ENCODE data around the gene PPP2R3B. TPM values are rescaled to one million over a fixed set of nuclear protein-coding genes. Genes with fewer than 3 reads are reported as not detected.
A peak's percentile ranks its signal among the peaks of the same experiment; 100 is the strongest.

PPP2R3B gene
- total and polyA plus RNA-seq, 3 experiments from 2014 or later, result 10.0 to 23.1 (median 21.2) TPM

DNA sequence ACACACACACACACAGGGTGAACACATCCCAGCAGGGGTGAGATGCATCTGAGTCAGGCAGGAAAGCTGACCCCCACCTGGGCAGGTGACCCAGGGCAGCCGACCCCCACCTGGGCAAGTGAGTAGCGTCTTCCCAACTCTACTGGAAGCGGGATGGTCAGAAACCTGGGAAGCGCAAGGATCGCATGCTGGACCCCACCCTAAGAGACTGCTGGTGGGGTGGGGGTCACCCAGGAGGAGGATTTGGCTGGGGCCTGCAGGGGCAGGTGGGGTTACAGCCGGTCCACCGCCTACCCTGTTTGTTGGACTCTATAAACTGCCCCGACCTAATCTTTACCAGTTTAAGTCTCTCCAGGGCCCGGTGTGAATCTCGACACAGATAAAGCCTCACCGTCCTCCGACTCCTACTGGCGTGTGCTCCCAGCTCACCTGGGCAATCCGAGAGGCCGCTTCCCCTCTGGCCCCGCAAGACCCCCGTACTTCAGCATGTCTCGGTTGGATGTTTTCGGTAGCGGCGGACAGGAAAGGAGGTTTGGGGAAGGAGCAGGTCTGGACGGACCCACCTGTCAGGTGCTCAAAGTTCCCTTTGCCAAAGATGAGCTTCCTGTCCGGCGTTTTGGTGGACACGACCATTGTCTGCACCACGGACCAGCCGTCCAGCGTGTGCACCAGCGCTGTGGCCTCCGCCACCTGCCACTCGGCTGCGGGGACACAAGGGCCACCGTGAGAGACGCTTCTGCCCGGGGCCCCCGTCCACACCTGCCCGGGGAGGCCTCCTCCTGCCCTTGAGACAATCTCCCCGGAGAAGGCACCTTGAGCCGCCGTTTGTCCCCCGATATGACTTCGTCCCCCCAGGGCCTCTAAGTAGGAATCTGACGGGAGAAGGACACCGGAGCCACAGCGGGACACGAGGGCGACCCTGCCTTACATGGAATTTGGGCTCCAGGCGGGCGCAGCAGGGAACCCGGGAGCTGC, 70.1 kb downstream of the PPP2R3B start:
- Histone ChIP-seq H3K36me3 (ENCODE audit: insufficient read depth, low read length) (peaks cover 9% of the 10 kb centered on the region), H3K27me3 (ENCODE audit: insufficient read depth, low read length, poor library complexity, severe bottlenecking) (no peaks in the 10 kb centered on the region), H3K4me3 (ENCODE audit: low read length) (no peak overlapping the region), H3K4me1 (ENCODE audit: insufficient read depth, low read length) (peaks cover 27% of the 10 kb centered on the region), H3K27ac (ENCODE audit: low read depth, low read length) (no peak overlapping the region), H3K9me3 (ENCODE audit: low read length) (no peaks in the 10 kb centered on the region)
- Mint-ChIP-seq H3K4me3 (peak overlapping the region in 5 of 7 donors; percentile 7 to 59 (median 37)), H3K9me3 (no peaks in the 10 kb centered on the region), H3K36me3 (peaks cover 5 to 32% (median 12%) of the 10 kb centered on the region in 3 donors), H3K4me1 (peaks cover 5 to 18% (median 18%) of the 10 kb centered on the region in 3 donors), H3K27ac (peak overlapping the region in 6 of 8 donors; percentile 15 to 96 (median 45)), H3K27me3 (peaks cover 0 to 4% of the 10 kb centered on the region in 2 donors)
- POLR2A ChIA-PET, result no interaction called here
- CTCF ChIA-PET, result no interaction called here
- peak in 1 of 5 donors; percentile 60 for DNase-seq

DNA sequence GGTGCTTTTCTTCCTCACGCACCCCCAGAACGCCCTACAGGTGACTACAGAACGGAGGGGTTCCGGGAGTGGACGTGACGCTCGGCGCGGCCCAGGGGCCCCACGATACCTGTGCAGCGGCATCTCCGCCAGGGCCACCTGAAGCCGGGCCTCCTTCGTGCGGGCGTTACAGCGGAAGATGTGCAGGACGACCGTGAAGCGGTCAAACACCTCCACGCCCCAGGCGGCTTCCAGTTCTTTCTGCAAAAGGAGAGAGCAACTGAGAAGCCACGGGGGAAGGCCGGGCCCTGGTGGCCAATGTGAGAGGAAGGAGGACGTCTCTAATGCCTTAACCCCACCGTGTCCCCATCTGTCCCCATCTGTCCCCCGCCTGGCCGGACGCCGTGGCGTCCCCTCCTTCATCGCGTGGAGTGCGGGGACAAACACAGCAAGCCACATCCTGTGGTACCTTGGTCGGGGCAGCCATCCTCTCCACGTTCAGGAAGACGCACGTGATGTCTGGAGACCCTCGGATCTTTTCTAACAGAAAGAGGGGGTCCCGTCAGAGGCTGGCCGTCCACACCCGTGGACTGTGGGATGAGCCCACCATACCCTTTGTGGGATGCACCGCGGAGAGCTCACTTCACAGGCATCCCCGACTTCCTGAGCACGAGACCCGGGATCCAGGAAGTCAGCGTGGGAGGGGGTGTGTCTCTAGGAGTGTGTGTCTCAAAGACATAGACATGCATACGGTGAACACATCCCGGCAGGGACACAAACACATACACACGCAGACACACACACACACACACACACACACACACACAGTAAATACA, 71.7 kb downstream of the PPP2R3B start:
- Mint-ChIP-seq H3K4me1 (peaks cover 0 to 9% (median 8%) of the 10 kb centered on the region in 3 donors), H3K9me3 (no peaks in the 10 kb centered on the region), H3K27me3 (peaks cover 0 to 4% of the 10 kb centered on the region in 2 donors), H3K36me3 (peaks cover 5 to 45% (median 12%) of the 10 kb centered on the region in 3 donors), H3K27ac (no peak overlapping the region), H3K4me3 (no peak overlapping the region)
- peak in 1 of 5 donors; percentile 45 for DNase-seq
- ChIA-PET CTCF (no interaction called here), POLR2A (no interaction called here)
- H3K4me1 ChIP-seq (ENCODE audit: insufficient read depth, low read length), result peaks cover 19% of the 10 kb centered on the region
- H3K4me3 ChIP-seq (ENCODE audit: low read length), result no peak overlapping the region
- no peak overlapping the region for H3K27ac ChIP-seq (ENCODE audit: low read depth, low read length)
- peaks cover 10% of the 10 kb centered on the region for H3K36me3 ChIP-seq (ENCODE audit: insufficient read depth, low read length)
- H3K9me3 ChIP-seq (ENCODE audit: low read length), result no peaks in the 10 kb centered on the region
- H3K27me3 ChIP-seq (ENCODE audit: insufficient read depth, low read length, poor library complexity, severe bottlenecking), result no peaks in the 10 kb centered on the region

DNA sequence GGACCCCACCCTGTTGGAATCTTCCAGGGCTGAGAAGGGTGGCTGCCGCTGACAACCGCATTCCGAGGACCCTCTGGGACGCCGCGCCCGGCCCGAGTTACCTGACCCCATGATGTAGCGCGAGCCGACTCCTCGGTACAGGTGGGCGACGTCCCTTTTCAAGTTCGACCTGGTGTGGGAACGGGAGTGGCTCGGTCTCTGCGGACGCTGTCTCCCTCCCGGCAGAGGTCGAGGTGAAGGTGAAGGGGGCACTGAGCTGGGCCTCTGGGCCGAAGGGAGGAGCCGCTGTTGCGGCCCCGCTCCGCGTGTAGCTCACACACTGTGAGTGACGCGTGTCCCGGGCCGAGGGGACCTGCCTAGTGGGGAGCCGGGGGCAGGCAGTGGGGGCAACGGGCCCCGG, 72.7 kb downstream of the PPP2R3B start:
- peaks cover 0 to 8% (median 7%) of the 10 kb centered on the region in 3 donors for H3K4me1 Mint-ChIP-seq
- Histone ChIP-seq H3K27ac (ENCODE audit: low read depth, low read length) (no peak overlapping the region), H3K4me1 (ENCODE audit: insufficient read depth, low read length) (peaks cover 13% of the 10 kb centered on the region), H3K36me3 (ENCODE audit: insufficient read depth, low read length) (peaks cover 10% of the 10 kb centered on the region), H3K4me3 (ENCODE audit: low read length) (no peak overlapping the region), H3K27me3 (ENCODE audit: insufficient read depth, low read length, poor library complexity, severe bottlenecking) (no peaks in the 10 kb centered on the region), H3K9me3 (ENCODE audit: low read length) (no peaks in the 10 kb centered on the region)
- H3K9me3 Mint-ChIP-seq, result no peaks in the 10 kb centered on the region
- ChIA-PET POLR2A (no interaction called here), CTCF (no interaction called here)
- peak overlapping the region in 2 of 8 donors; percentile 12 to 66 for H3K27ac Mint-ChIP-seq
- peaks cover 7 to 54% (median 12%) of the 10 kb centered on the region in 3 donors for H3K36me3 Mint-ChIP-seq
- peak in 1 of 5 donors; percentile 45 for DNase-seq
- peaks cover 0 to 4% of the 10 kb centered on the region in 2 donors for H3K27me3 Mint-ChIP-seq
- H3K4me3 Mint-ChIP-seq, result no peak overlapping the region

- H3K27ac Mint-ChIP-seq, result peak overlapping the region in 3 of 8 donors; percentile 12 to 64 (median 62)
- peaks cover 7 to 58% (median 12%) of the 10 kb centered on the region in 3 donors for H3K36me3 Mint-ChIP-seq
- ChIA-PET POLR2A (no interaction called here), CTCF (no interaction called here)
- Histone ChIP-seq H3K27ac (ENCODE audit: low read depth, low read length) (no peak overlapping the region), H3K4me1 (ENCODE audit: insufficient read depth, low read length) (peaks cover 13% of the 10 kb centered on the region), H3K27me3 (ENCODE audit: insufficient read depth, low read length, poor library complexity, severe bottlenecking) (no peaks in the 10 kb centered on the region), H3K36me3 (ENCODE audit: insufficient read depth, low read length) (peaks cover 10% of the 10 kb centered on the region), H3K4me3 (ENCODE audit: low read length) (no peak overlapping the region), H3K9me3 (ENCODE audit: low read length) (no peaks in the 10 kb centered on the region)
- H3K4me3 Mint-ChIP-seq, result peak overlapping the region in 1 of 7 donors; percentile 8
- peaks cover 0 to 4% of the 10 kb centered on the region in 2 donors for H3K27me3 Mint-ChIP-seq
- H3K4me1 Mint-ChIP-seq, result peaks cover 0 to 8% (median 7%) of the 10 kb centered on the region in 3 donors
- no peaks in the 10 kb centered on the region for H3K9me3 Mint-ChIP-seq
- DNase-seq, result peak in 1 of 5 donors; percentile 44
Measured at GRCh38 chrX:313546-313945, 73.2 kb downstream of the PPP2R3B start.

GRCh38 chrX:312621-313331, 73.9 kb downstream of the PPP2R3B start:
- H3K27me3 ChIP-seq (ENCODE audit: insufficient read depth, low read length, poor library complexity, severe bottlenecking), result no peaks in the 10 kb centered on the region
- Mint-ChIP-seq H3K27ac (peak overlapping the region in 1 of 8 donors; percentile 12), H3K9me3 (no peaks in the 10 kb centered on the region), H3K4me1 (peaks cover 0 to 5% (median under 1%) of the 10 kb centered on the region in 3 donors), H3K4me3 (peak overlapping the region in 1 of 7 donors; percentile 8), H3K27me3 (no peaks in the 10 kb centered on the region), H3K36me3 (peaks cover 7 to 59% (median 12%) of the 10 kb centered on the region in 3 donors)
- ChIA-PET CTCF (no interaction called here), POLR2A (no interaction called here)
- peaks cover 13% of the 10 kb centered on the region for H3K4me1 ChIP-seq (ENCODE audit: insufficient read depth, low read length)
- DNase-seq, result peak in 1 of 5 donors; percentile 45
- no peaks in the 10 kb centered on the region for H3K9me3 ChIP-seq (ENCODE audit: low read length)
- no peak overlapping the region for H3K4me3 ChIP-seq (ENCODE audit: low read length)
- no peak overlapping the region for H3K27ac ChIP-seq (ENCODE audit: low read depth, low read length)
- peaks cover 10% of the 10 kb centered on the region for H3K36me3 ChIP-seq (ENCODE audit: insufficient read depth, low read length)

DNA sequence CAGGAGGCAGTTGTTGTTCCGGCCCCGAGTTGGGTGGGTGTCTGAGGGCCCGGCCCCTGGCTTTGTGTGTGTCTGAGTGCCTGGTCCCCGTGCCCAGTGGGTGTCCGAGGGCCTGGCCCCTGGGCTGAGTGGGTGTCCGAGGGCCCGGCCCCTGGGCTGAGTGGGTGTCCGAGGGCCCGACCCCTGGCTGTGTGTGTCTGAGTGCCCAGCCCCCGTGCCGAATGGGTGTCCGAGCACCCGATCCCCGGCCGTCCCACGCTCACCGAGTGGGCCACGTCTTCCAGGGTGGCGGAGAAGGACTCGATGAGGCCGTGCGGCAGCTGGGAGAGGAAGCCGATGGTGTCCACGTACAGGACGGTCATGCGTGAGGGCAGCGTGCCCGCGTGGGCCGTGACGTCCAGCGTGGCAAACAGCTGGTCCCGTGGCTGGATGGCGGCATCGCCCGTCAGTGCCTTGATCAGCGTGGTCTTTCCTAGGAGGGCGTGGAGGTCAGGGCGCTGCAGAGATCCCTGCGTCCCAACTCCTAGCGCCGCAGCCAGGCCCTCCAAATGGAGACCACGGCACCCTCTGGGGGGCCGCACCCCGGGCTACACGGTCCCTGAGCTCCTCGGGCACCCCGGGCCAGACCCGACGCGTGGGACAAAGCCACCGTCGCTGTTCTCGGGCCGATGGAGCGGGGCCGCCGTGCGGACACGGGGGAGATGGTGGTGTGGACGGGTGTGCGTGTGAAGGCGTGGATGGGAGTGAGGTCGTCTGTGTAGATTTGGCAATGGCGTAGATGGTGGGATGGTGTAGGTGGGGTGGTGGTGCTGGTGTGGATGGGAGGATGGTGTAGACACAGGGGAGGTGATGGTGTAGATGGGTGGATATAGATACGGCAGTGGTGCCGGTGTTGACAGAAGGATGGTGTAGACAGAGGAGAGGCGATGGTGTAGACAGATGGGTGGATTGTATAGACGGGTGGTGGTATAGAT, 75.3 kb downstream of the PPP2R3B start:
- Histone ChIP-seq H3K4me1 (ENCODE audit: insufficient read depth, low read length) (peaks cover 4% of the 10 kb centered on the region), H3K9me3 (ENCODE audit: low read length) (no peaks in the 10 kb centered on the region), H3K36me3 (ENCODE audit: insufficient read depth, low read length) (peaks cover 11% of the 10 kb centered on the region), H3K27me3 (ENCODE audit: insufficient read depth, low read length, poor library complexity, severe bottlenecking) (no peaks in the 10 kb centered on the region), H3K4me3 (ENCODE audit: low read length) (no peak overlapping the region), H3K27ac (ENCODE audit: low read depth, low read length) (no peak overlapping the region)
- peak overlapping the region in 2 of 8 donors; percentile 9 to 71 for H3K27ac Mint-ChIP-seq
- H3K36me3 Mint-ChIP-seq, result peaks cover 7 to 65% (median 12%) of the 10 kb centered on the region in 3 donors
- no peak overlapping the region for H3K4me3 Mint-ChIP-seq
- H3K9me3 Mint-ChIP-seq, result no peaks in the 10 kb centered on the region
- CTCF ChIA-PET, result no interaction called here
- H3K27me3 Mint-ChIP-seq, result no peaks in the 10 kb centered on the region
- POLR2A ChIA-PET, result no interaction called here
- H3K4me1 Mint-ChIP-seq, result no peaks in the 10 kb centered on the region
- DNase-seq, result peak in 1 of 5 donors; percentile 40

- POLR2A ChIA-PET, result no interaction called here
- H3K36me3 ChIP-seq (ENCODE audit: insufficient read depth, low read length), result peaks cover 19% of the 10 kb centered on the region
Measured at GRCh38 chrX:310621-311155, 76.0 kb downstream of the PPP2R3B start.

More at GRCh38 chrX:310621-311155, 76.0 kb downstream of the PPP2R3B start:
- H3K9me3 Mint-ChIP-seq, result no peaks in the 10 kb centered on the region
- H3K9me3 ChIP-seq (ENCODE audit: low read length), result peaks cover 3% of the 10 kb centered on the region
- H3K36me3 Mint-ChIP-seq, result peaks cover 7 to 71% (median 15%) of the 10 kb centered on the region in 3 donors
- H3K27me3 ChIP-seq (ENCODE audit: insufficient read depth, low read length, poor library complexity, severe bottlenecking), result no peaks in the 10 kb centered on the region
- DNase-seq, result peak in 1 of 5 donors; percentile 17
- H3K27ac ChIP-seq (ENCODE audit: low read depth, low read length), result no peak overlapping the region
- no peaks in the 10 kb centered on the region for H3K4me1 Mint-ChIP-seq
- no peaks in the 10 kb centered on the region for H3K4me1 ChIP-seq (ENCODE audit: insufficient read depth, low read length)
- H3K27ac Mint-ChIP-seq, result no peak overlapping the region
- CTCF ChIA-PET, result no interaction called here
- H3K27me3 Mint-ChIP-seq, result no peaks in the 10 kb centered on the region
- no peak overlapping the region for H3K4me3 ChIP-seq (ENCODE audit: low read length)
- H3K4me3 Mint-ChIP-seq, result no peak overlapping the region

Data from CD8-positive, alpha-beta memory T cell (primary cell).